NB4 (cell line): ENCODE measurements around the gene FMNL2.

ENCODE experiments used
- CTCF ChIP-seq: IDR thresholded peaks from one replicate; pipeline ENCODE4 v1.5.1; 2012; ENCODE audit warnings: low read depth, low read length
- MAX ChIP-seq: IDR thresholded peaks from 2 replicates; pipeline ENCODE4 v1.6.1; 2011; ENCODE audit warnings: low read depth, low read length
- MYC ChIP-seq: IDR thresholded peaks from 2 replicates; pipeline ENCODE4 v1.6.1; 2011; ENCODE audit warnings: low read depth, low read length
- POLR2A ChIP-seq: IDR thresholded peaks from 2 replicates; pipeline ENCODE4 v1.6.1; 2011; ENCODE audit warnings: mild to moderate bottlenecking; ENCODE audit not compliant: insufficient read length; ENCODE audit errors: extremely low read depth

GRCh38 chr2:152344579-152345195 is 9.7 kb downstream of the FMNL2 start:
- TF ChIP-seq CTCF (no peak), POLR2A (no peak), MYC (no peak), MAX (no peak)
